GM11168 (cell line): ENCODE data around the gene SCAMP1.

Source experiments
- in situ Hi-C: fragments of 300-500 bp; cut with MboI; formaldehyde crosslinking; loops from one replicate; pipeline ENCODE4 v1.12.0; 2022; ENCODE audit warnings: low sequenced_read_pairs; ENCODE audit not compliant: unreplicated experiment

Gene SCAMP1

DNA sequence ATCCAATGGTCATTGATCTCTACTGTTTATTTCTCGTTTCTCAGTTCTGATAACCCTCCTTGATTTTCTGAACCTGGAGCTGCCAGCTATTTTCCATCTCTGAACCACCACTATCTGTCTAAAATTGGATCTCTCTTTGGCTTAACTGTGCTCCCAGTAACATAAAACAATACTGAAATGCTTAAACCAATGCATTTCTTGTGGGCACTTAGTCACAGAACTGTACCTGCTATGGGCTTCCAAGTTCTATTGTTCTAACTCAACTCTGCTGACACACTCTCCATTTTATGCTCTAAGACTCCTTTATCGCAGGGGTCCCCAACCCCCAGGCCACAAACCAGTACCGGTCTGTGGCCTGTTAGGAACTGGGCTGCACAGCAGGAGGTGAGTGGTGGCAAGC is 167.5 kb downstream of the SCAMP1 start:
- in situ Hi-C loops, result no loop called here
